Kidney epithelial cell (primary cell): Measurements from ENCODE around the gene GAL3ST2. TPM values are rescaled to one million over a fixed set of nuclear protein-coding genes. Genes with fewer than 3 reads are reported as not detected.

Source experiments
- DNase-seq: peaks from one replicate; pipeline ENCODE4 v3.0.0-alpha.2; 2010; ENCODE audit warnings: low read depth
- H3K27me3 ChIP-seq: 2 replicates; pipeline ENCODE4 v1.6.0; 2011; ENCODE audit warnings: low read length; ENCODE audit not compliant: control insufficient read depth, insufficient read depth
- H3K36me3 ChIP-seq: 2 replicates; pipeline ENCODE4 v1.5.1; 2011; ENCODE audit warnings: low read length; ENCODE audit not compliant: control insufficient read depth, insufficient read depth
- H3K4me3 ChIP-seq: 2 replicates; pipeline ENCODE4 v1.5.1; 2011; ENCODE audit warnings: low read depth, mild to moderate bottlenecking, control low read depth, low read length
- CTCF ChIP-seq: IDR thresholded peaks from 2 replicates; pipeline ENCODE4 v1.5.1; 2011; ENCODE audit warnings: mild to moderate bottlenecking, moderate library complexity, low read length, control low read depth, inconsistent platforms; ENCODE audit not compliant: insufficient read depth, poor library complexity, severe bottlenecking
- total RNA-seq: library from RNA; depleted of rRNA; stranded (reverse); fragments of >200 nt; gene quantifications from 2 replicates; pipeline ENCODE4 v1.2.3, GENCODE V29; 2015

Gene GAL3ST2
- total RNA-seq, 1 donor from 2014 or later, result not detected

GRCh38 chr2:241750076-241750840, 26.4 kb upstream of the GAL3ST2 start:
- TF ChIP-seq CTCF, result no peak
- no peak overlapping the region for H3K4me3 ChIP-seq
- no peaks in the 10 kb centered on the region for H3K36me3 ChIP-seq
- no peak for DNase-seq
- H3K27me3 ChIP-seq, result no peaks in the 10 kb centered on the region

GRCh38 chr2:241751152-241751551, 25.5 kb upstream of the GAL3ST2 start:
- peaks cover 1% of the 10 kb centered on the region for H3K36me3 ChIP-seq
- no peak for TF ChIP-seq CTCF
- H3K4me3 ChIP-seq, result no peak overlapping the region
- no peaks in the 10 kb centered on the region for H3K27me3 ChIP-seq
- no peak for DNase-seq

- Histone ChIP-seq H3K4me3 (no peak overlapping the region), H3K27me3 (no peaks in the 10 kb centered on the region), H3K36me3 (peaks cover 1% of the 10 kb centered on the region)
- no peak for DNase-seq
- no peak for TF ChIP-seq CTCF
Observed at GRCh38 chr2:241751776-241752175, 24.8 kb upstream of the GAL3ST2 start.

- TF ChIP-seq CTCF, result no peak
- H3K36me3 ChIP-seq, result peaks cover 1% of the 10 kb centered on the region
Observed at GRCh38 chr2:241752253-241752652, 24.4 kb upstream of the GAL3ST2 start.

GRCh38 chr2:241752689-241753276, 23.8 kb upstream of the GAL3ST2 start:
- TF ChIP-seq CTCF, result no peak
- H3K36me3 ChIP-seq, result peaks cover 1% of the 10 kb centered on the region
- no peak overlapping the region for H3K4me3 ChIP-seq
- H3K27me3 ChIP-seq, result no peaks in the 10 kb centered on the region
- no peak for DNase-seq

More at GRCh38 chr2:241752253-241752652, 24.4 kb upstream of the GAL3ST2 start:
- no peak for DNase-seq
- Histone ChIP-seq H3K27me3 (no peaks in the 10 kb centered on the region), H3K4me3 (no peak overlapping the region)
